IPS-18c (cell line): ENCODE data around the gene TMEM158.

Experiments
- H3K4me3 ChIP-seq: 2 replicates; pipeline ENCODE4 v1.7.0; 2013; ENCODE audit warnings: low read depth, mild to moderate bottlenecking, low read length, moderate library complexity; ENCODE audit not compliant: insufficient read depth
- H3K9me3 ChIP-seq: one replicate; pipeline ENCODE4 v1.6.1; 2013; ENCODE audit warnings: mild to moderate bottlenecking, low read length, moderate library complexity; ENCODE audit not compliant: control insufficient read depth, insufficient read depth

Gene TMEM158

GRCh38 chr3:45185461-45185860 lies 40.6 kb downstream of the TMEM158 start:
- H3K9me3 ChIP-seq = no peaks in the 10 kb centered on the region
- no peak overlapping the region for H3K4me3 ChIP-seq

GRCh38 chr3:45185052-45185451 lies 41.0 kb downstream of the TMEM158 start:
- H3K4me3 ChIP-seq = no peak overlapping the region
- no peaks in the 10 kb centered on the region for H3K9me3 ChIP-seq

GRCh38 chr3:45183872-45184262 lies 42.2 kb downstream of the TMEM158 start:
- Histone ChIP-seq H3K9me3 (no peaks in the 10 kb centered on the region), H3K4me3 (no peak overlapping the region)

- Histone ChIP-seq H3K4me3 (no peak overlapping the region), H3K9me3 (no peaks in the 10 kb centered on the region)
Observed at GRCh38 chr3:45182915-45183871, 42.9 kb downstream of the TMEM158 start.

GRCh38 chr3:45181496-45181895 lies 44.6 kb downstream of the TMEM158 start:
- Histone ChIP-seq H3K4me3 (no peak overlapping the region), H3K9me3 (no peaks in the 10 kb centered on the region)

- H3K4me3 ChIP-seq = no peak overlapping the region
- H3K9me3 ChIP-seq = no peaks in the 10 kb centered on the region
Observed at GRCh38 chr3:45180899-45181298, 45.2 kb downstream of the TMEM158 start.

- no peaks in the 10 kb centered on the region for H3K9me3 ChIP-seq
- no peak overlapping the region for H3K4me3 ChIP-seq
Observed at GRCh38 chr3:45180051-45180450, 46.0 kb downstream of the TMEM158 start.

GRCh38 chr3:45179163-45179562 lies 46.9 kb downstream of the TMEM158 start:
- no peaks in the 10 kb centered on the region for H3K9me3 ChIP-seq
- no peak overlapping the region for H3K4me3 ChIP-seq

- H3K9me3 ChIP-seq = no peaks in the 10 kb centered on the region
- no peak overlapping the region for H3K4me3 ChIP-seq
Observed at GRCh38 chr3:45178183-45179023, 47.7 kb downstream of the TMEM158 start.

- no peaks in the 10 kb centered on the region for H3K9me3 ChIP-seq
- H3K4me3 ChIP-seq = no peak overlapping the region
Observed at GRCh38 chr3:45176912-45177311, 49.2 kb downstream of the TMEM158 start.
